ENCODE data around the gene RRM2. TPM values are rescaled to one million over a fixed set of nuclear protein-coding genes. Genes with fewer than 3 reads are reported as not detected.

The RRM2 gene
- total and polyA plus RNA-seq, 7 donors = 0.27 to 9.3 (median 0.96) TPM; not detected in 2

- H3K4me1 ChIP-seq = no peaks in the 10 kb centered on the region
- H3K27me3 ChIP-seq (ENCODE audit: insufficient read depth in 3 of 3, low read length in 2 of 3) = no peaks in the 10 kb centered on the region
- H3K36me3 ChIP-seq (ENCODE audit: insufficient read depth in 1 of 2, low read depth in 1 of 2) = no peaks in the 10 kb centered on the region
- H3K9me3 ChIP-seq = no peaks in the 10 kb centered on the region
- ATAC-seq (no peak), DNase-seq (no peak)
- intact Hi-C loops (cut with DNase I) = no loop called here
- TF ChIP-seq, protein P1, sequence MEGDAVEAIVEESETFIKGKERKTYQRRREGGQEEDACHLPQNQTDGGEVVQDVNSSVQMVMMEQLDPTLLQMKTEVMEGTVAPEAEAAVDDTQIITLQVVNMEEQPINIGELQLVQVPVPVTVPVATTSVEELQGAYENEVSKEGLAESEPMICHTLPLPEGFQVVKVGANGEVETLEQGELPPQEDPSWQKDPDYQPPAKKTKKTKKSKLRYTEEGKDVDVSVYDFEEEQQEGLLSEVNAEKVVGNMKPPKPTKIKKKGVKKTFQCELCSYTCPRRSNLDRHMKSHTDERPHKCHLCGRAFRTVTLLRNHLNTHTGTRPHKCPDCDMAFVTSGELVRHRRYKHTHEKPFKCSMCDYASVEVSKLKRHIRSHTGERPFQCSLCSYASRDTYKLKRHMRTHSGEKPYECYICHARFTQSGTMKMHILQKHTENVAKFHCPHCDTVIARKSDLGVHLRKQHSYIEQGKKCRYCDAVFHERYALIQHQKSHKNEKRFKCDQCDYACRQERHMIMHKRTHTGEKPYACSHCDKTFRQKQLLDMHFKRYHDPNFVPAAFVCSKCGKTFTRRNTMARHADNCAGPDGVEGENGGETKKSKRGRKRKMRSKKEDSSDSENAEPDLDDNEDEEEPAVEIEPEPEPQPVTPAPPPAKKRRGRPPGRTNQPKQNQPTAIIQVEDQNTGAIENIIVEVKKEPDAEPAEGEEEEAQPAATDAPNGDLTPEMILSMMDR (IDR thresholded peaks at IDR 0.05) = no peak
- H3K4me3 ChIP-seq = no peak overlapping the region
- no peak overlapping the region for H3K27ac ChIP-seq
- 90 to 95% (median 92%) methylated on average over 7 of the region's 7 CpGs for WGBS, 3 donors
Observed at GRCh38 chr2:10178751-10179150, 56.2 kb downstream of the RRM2 start.

DNA sequence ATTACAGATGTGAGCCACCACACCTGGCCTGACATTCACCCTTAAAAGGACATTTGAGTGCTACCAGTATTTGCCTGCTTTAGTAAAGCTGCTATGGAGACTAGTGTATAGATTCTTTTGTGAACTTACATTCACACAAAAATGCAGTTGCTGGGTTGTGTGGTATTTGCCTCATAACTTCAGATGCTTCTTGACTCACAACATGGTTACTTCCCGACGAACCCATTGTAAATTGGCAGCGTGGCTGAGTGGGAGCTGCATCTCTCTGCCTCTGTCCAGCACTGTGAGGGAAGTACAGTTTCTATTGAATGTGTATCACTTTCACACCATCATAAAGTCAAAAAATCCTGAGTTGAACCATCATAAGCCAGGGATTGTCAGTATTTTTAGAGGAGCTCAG is 56.9 kb downstream of the RRM2 start:
- intact Hi-C loops (cut with DNase I) = no loop called here
- no peaks in the 10 kb centered on the region for H3K27me3 ChIP-seq (ENCODE audit: insufficient read depth in 3 of 3, low read length in 2 of 3)
- no peak overlapping the region for H3K27ac ChIP-seq
- no peak for ATAC-seq
- H3K4me1 ChIP-seq = no peaks in the 10 kb centered on the region
- WGBS, 3 donors = 76 to 80% (median 77%) methylated on average over 3 of the region's 3 CpGs
- H3K4me3 ChIP-seq = no peak overlapping the region
- no peaks in the 10 kb centered on the region for H3K9me3 ChIP-seq
- no peak for DNase-seq
- no peaks in the 10 kb centered on the region for H3K36me3 ChIP-seq (ENCODE audit: insufficient read depth in 1 of 2, low read depth in 1 of 2)
- TF ChIP-seq, protein P1 (IDR thresholded peaks at IDR 0.05) = no peak

GRCh38 chr2:10180229-10180628 is 57.7 kb downstream of the RRM2 start:
- Histone ChIP-seq H3K27me3 (ENCODE audit: insufficient read depth in 3 of 3, low read length in 2 of 3) (no peaks in the 10 kb centered on the region), H3K4me3 (no peak overlapping the region), H3K36me3 (ENCODE audit: insufficient read depth in 1 of 2, low read depth in 1 of 2) (no peaks in the 10 kb centered on the region), H3K9me3 (no peaks in the 10 kb centered on the region), H3K27ac (no peak overlapping the region), H3K4me1 (no peaks in the 10 kb centered on the region)
- no peak for ATAC-seq
- intact Hi-C loops (cut with DNase I) = no loop called here
- WGBS, 3 donors = 54 to 70% (median 54%) methylated on average over 7 of the region's 7 CpGs
- TF ChIP-seq, protein P1 (IDR thresholded peaks at IDR 0.05) = no peak
- DNase-seq = no peak

Other genes with a start within 250 kb of the RRM2 start
- 1 to 10 TPM in 2 of 4 donors, under 1 TPM in 2; 0.53 to 1.2 (median 1.1) TPM for gene GRHL1, start 171.0 kb upstream of the RRM2 start, total RNA-seq
- under 1 TPM; 0.38 to 0.63 (median 0.52) TPM for gene GRHL1, start 171.0 kb upstream of the RRM2 start, polyA plus RNA-seq
- gene KLF11, start 79.2 kb upstream of the RRM2 start, total RNA-seq = 10 to 100 TPM; 10.6 to 27.0 (median 17.3) TPM
- gene KLF11, start 79.2 kb upstream of the RRM2 start, polyA plus RNA-seq = 10 to 100 TPM in 1 of 3 donors, 1 to 10 TPM in 2; 7.0 to 11.8 (median 9.6) TPM
- gene CYS1, start 42.3 kb upstream of the RRM2 start, total RNA-seq = under 1 TPM; 0.13 to 0.58 (median 0.16) TPM
- under 1 TPM; 0.06 to 0.10 (median 0.07) TPM for gene CYS1, start 42.3 kb upstream of the RRM2 start, polyA plus RNA-seq
- 100 to 1,000 TPM in 1 of 4 donors, 10 to 100 TPM in 3; 16.1 to 101 (median 25.9) TPM for gene HPCAL1, start 180.2 kb downstream of the RRM2 start, total RNA-seq
- gene HPCAL1, start 180.2 kb downstream of the RRM2 start, polyA plus RNA-seq = 100 to 1,000 TPM in 1 of 3 donors, 10 to 100 TPM in 2; 20.0 to 182 (median 42.9) TPM

Data from psoas muscle (tissue), 8 donors.